ENCODE measurements around the gene APBB2. TPM values are rescaled to one million over a fixed set of nuclear protein-coding genes. Genes with fewer than 3 reads are reported as not detected.

APBB2 gene
- total RNA-seq, 2 donors from 2014 or later = 56.1 to 64.8 TPM

DNA sequence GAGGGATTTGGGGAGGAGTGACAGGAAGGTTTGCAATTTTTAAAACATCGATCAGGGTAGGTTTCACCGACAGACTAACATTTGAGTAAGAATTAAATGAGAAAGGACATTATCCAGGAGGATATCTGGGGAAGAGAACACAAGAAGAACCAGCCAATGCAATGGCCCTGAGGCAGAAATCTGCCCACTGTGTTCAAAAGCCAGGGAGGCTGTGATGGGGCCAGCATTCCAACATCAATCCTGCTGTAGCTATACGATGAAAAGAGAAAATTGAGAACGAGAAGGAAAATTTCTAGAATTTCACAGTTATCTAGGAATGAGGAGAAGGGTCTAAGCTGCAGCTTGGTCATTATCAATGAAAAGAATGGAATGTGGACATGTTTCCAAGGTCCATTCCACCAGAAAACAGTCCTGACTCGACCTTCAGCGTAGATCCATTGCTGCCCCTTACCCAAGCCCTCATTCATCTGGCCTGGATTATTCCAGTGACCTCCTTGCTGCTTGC lies 84.4 kb downstream of the APBB2 start:
- Mint-ChIP-seq H3K4me1 (peaks cover 59% of the 10 kb centered on the region), H3K27me3 (ENCODE audit: insufficient read depth) (no peaks in the 10 kb centered on the region), H3K4me3 (no peak overlapping the region), H3K9me3 (no peaks in the 10 kb centered on the region), H3K27ac (peak overlapping the region; percentile 36), H3K36me3 (ENCODE audit: low read depth) (no peaks in the 10 kb centered on the region)
- Histone ChIP-seq H3K4me3 (ENCODE audit: low read length) (no peak overlapping the region), H3K9ac (ENCODE audit: extremely low read depth, low read length, poor library complexity, severe bottlenecking) (no peak overlapping the region), H3K4me1 (ENCODE audit: control insufficient read depth, insufficient read depth, low read length) (peaks cover 20% of the 10 kb centered on the region), H3K9me3 (ENCODE audit: control insufficient read depth, low read length) (no peaks in the 10 kb centered on the region), H3K27ac (ENCODE audit: low read depth, low read length) (no peak overlapping the region), H3K36me3 (ENCODE audit: control insufficient read depth, insufficient read depth, low read length) (no peaks in the 10 kb centered on the region), H3K27me3 (ENCODE audit: control insufficient read depth, insufficient read depth, low read length, poor library complexity, severe bottlenecking) (no peaks in the 10 kb centered on the region)
- WGBS, 2 experiments (ENCODE audit: insufficient coverage in 1 of 2, insufficient read length in 1 of 2) = 96 to 98% methylated on average over 5 to 6 of the region's 6 CpGs
- TF ChIP-seq, protein P1, sequence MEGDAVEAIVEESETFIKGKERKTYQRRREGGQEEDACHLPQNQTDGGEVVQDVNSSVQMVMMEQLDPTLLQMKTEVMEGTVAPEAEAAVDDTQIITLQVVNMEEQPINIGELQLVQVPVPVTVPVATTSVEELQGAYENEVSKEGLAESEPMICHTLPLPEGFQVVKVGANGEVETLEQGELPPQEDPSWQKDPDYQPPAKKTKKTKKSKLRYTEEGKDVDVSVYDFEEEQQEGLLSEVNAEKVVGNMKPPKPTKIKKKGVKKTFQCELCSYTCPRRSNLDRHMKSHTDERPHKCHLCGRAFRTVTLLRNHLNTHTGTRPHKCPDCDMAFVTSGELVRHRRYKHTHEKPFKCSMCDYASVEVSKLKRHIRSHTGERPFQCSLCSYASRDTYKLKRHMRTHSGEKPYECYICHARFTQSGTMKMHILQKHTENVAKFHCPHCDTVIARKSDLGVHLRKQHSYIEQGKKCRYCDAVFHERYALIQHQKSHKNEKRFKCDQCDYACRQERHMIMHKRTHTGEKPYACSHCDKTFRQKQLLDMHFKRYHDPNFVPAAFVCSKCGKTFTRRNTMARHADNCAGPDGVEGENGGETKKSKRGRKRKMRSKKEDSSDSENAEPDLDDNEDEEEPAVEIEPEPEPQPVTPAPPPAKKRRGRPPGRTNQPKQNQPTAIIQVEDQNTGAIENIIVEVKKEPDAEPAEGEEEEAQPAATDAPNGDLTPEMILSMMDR (conservative IDR thresholded peaks at IDR 0.05) = no peak
- DNase-seq = no peak

GRCh38 chr4:41129128-41129754 lies 85.1 kb downstream of the APBB2 start:
- peak overlapping the region; percentile 23 for H3K27ac Mint-ChIP-seq

DNA sequence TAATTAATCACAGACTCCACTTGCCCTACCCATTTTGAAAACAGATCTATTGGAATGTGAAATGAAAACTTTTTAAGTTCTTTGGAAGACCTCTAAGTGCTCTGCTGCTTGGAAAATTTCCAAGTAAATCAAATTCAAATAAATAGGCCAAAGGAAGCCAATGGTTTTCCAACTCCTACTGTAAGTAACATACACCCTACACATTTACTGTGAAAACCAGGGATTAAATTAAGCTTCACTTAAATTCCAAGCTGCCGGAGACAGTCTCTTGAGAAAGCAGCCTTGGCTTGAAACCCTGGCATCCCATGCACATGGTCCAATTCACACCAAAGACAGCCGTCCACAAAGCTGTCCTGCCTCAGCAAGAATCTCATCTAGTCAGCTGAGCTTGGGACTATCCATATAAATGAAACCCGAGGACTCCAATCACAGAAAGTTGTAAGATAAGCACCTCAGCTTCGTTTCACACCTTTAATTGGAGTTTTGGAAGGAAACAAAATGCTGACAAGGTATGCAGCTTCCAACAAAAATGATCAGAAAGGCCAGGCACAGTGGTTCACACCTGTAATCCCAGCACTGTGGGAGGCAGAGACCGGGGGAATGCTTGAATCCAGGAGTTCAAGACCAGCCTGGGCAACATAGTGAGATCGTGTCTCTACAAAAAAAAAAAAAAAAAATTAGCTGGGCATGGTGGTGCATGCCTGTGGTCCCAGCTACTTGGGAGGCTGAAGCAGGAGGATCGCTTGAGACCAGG lies 88.6 kb downstream of the APBB2 start:
- TF ChIP-seq, protein P1 (conservative IDR thresholded peaks at IDR 0.05) = no peak
- no peaks in the 10 kb centered on the region for H3K27me3 ChIP-seq (ENCODE audit: control insufficient read depth, insufficient read depth, low read length, poor library complexity, severe bottlenecking)
- Mint-ChIP-seq H3K4me3 (no peak overlapping the region), H3K36me3 (ENCODE audit: low read depth) (no peaks in the 10 kb centered on the region), H3K27ac (no peak overlapping the region), H3K4me1 (peaks cover 44% of the 10 kb centered on the region), H3K9me3 (no peaks in the 10 kb centered on the region), H3K27me3 (ENCODE audit: insufficient read depth) (no peaks in the 10 kb centered on the region)
- H3K9me3 ChIP-seq (ENCODE audit: control insufficient read depth, low read length) = no peaks in the 10 kb centered on the region
- peak; percentile 53 for DNase-seq
- H3K4me1 ChIP-seq (ENCODE audit: control insufficient read depth, insufficient read depth, low read length) = peaks cover 10% of the 10 kb centered on the region
- no peak overlapping the region for H3K9ac ChIP-seq (ENCODE audit: extremely low read depth, low read length, poor library complexity, severe bottlenecking)
- no peaks in the 10 kb centered on the region for H3K36me3 ChIP-seq (ENCODE audit: control insufficient read depth, insufficient read depth, low read length)
- H3K27ac ChIP-seq (ENCODE audit: low read depth, low read length) = no peak overlapping the region
- 83 to 87% methylated on average over 4 to 7 of the region's 7 CpGs for WGBS, 2 experiments (ENCODE audit: insufficient coverage in 1 of 2, insufficient read length in 1 of 2)
- no peak overlapping the region for H3K4me3 ChIP-seq (ENCODE audit: low read length)

More at GRCh38 chr4:41129128-41129754, 85.1 kb downstream of the APBB2 start:
- H3K27me3 ChIP-seq (ENCODE audit: control insufficient read depth, insufficient read depth, low read length, poor library complexity, severe bottlenecking) = no peaks in the 10 kb centered on the region
- H3K4me3 ChIP-seq (ENCODE audit: low read length) = no peak overlapping the region
- H3K9ac ChIP-seq (ENCODE audit: extremely low read depth, low read length, poor library complexity, severe bottlenecking) = no peak overlapping the region
- no peak for DNase-seq
- Mint-ChIP-seq H3K4me3 (no peak overlapping the region), H3K4me1 (peaks cover 55% of the 10 kb centered on the region), H3K27me3 (ENCODE audit: insufficient read depth) (no peaks in the 10 kb centered on the region), H3K9me3 (no peaks in the 10 kb centered on the region), H3K36me3 (ENCODE audit: low read depth) (no peaks in the 10 kb centered on the region)
- H3K27ac ChIP-seq (ENCODE audit: low read depth, low read length) = no peak overlapping the region
- 100% methylated on average over 1 of the region's 1 CpG; no CpG with 5 or more reads in 1 of the 2 experiments for WGBS, 2 experiments (ENCODE audit: insufficient coverage in 1 of 2, insufficient read length in 1 of 2)
- TF ChIP-seq, protein P1 (conservative IDR thresholded peaks at IDR 0.05) = no peak
- peaks cover 15% of the 10 kb centered on the region for H3K4me1 ChIP-seq (ENCODE audit: control insufficient read depth, insufficient read depth, low read length)
- H3K36me3 ChIP-seq (ENCODE audit: control insufficient read depth, insufficient read depth, low read length) = no peaks in the 10 kb centered on the region
- H3K9me3 ChIP-seq (ENCODE audit: control insufficient read depth, low read length) = no peaks in the 10 kb centered on the region

Data from endodermal cell (in vitro differentiated cells).